Urothelium cell line (cell line): ENCODE results near the gene DOCK1.

Experiments used
- DNase-seq: peaks from one replicate; pipeline ENCODE4 v3.0.0; 2011; ENCODE audit warnings: low spot score, mixed read lengths
- FAIRE-seq: peaks from 2 replicates; lab custom pipeline; 2011; peaks lifted over from hg19 to GRCh38; lab: Jason Lieb, UNC

Gene DOCK1

DNA sequence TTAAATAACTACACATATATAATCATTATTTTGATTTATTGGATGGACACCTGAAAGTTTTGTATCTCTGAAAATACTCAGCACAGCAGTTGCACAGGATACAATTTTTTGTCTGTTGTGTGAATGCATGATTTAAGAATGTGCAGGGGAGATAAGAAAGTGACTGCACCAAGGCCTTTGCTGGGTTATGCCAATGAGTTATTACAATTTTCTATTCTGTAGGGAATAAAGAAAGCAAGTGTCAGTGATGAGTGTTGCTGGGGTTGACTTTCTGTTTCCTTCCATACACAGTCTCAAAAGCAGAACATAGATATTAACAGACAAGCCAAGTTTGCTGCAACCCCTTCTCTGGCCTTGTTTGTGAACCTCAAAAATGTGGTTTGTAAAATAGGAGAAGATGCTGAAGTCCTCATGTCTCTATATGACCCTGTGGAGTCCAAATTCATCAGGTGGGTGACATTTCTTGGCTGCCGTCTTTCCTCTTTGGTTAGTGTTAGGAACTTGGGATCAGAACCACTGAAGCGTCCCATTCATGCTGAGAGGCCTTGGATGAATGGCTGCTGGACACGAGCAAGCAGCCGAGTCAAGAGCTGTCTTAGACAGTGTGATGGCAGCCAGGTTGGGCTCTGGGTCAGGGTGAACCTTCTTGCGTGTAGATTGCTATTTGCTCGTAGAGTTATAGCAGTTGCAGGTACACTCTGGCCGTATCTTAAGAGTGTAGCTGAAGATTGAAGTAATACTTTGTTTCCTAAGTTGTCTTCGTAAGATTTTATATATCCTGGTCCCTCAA, 92.8 kb downstream of the DOCK1 start:
- FAIRE-seq (no peak), DNase-seq (no peak)

DNA sequence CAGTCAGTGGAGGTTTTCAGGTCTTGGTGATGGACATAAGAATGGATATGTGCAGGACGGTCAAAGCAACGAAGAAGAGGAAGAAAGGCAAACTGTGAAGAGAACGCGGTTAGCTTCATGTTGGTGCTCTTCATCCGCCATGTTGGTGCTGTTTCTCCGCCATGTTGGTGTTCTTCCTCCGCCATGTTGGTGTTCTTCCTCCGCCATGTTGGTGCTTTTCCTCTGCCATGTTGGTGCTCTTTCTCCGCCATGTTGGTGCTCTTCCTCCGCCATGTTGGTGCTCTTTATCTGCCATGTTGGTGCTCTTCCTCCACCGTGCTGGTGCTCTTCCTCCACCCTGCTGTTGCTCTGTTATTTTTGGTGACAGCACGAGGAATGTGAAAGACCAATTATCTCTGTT, 95.4 kb downstream of the DOCK1 start:
- peak; percentile 42 for FAIRE-seq
- DNase-seq = no peak

DNA sequence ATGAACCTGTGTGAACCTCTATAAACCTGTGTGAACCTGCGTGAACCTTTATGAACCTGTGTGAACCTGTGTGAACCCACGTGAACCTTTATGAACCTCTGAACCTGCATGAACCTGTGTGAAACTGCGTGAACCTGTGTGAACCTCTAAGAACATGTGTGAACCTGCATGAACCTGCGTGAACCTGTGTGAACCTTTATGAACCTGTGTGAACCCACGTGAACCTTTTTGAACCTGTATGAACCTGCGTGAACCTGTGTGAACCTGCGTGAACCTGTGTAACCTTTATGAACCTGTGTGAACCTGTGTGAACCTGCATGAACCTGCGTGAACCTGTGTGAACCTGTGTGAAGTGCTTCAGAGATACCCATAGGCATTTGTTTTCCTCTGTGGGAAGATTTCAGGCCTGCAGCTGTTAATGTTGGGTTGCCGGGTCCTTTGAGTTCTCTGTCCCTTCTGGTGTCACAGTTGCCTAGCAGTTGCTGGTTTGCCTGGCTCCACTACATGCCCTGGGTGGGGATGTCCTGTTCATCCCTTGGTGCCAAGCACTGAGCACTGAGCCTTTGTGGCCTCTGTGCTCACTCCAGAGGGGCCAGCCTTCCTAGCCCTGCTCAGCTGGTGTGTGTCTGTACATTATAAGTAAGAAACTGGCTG, 97.9 kb downstream of the DOCK1 start:
- FAIRE-seq (no peak), DNase-seq (no peak)

GRCh38 chr10:127006453-127006852, 101.2 kb downstream of the DOCK1 start:
- DNase-seq (no peak), FAIRE-seq (no peak)

DNA sequence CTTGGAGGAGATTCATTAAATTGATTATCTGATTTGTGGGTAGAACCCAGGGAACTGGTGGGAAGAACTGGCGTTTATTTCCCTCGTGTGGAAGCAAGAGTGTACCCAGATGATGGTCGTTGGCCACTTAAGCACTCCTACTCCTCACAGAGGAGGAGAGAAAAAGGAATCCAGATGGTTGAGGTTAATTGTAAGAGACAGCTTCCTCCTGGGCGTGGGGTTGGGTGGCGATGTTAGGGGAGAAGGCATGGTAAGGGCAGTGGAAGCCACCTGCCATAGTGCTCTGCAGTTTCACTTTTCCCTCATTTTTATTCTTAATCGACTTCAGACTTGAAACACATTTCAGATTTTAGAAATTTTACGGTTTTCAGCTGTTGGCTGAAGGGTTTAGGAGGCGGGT, 104.1 kb downstream of the DOCK1 start:
- DNase-seq (no peak), FAIRE-seq (no peak)

- DNase-seq (no peak), FAIRE-seq (no peak)
Measured at GRCh38 chr10:127011174-127011573, 105.9 kb downstream of the DOCK1 start.

GRCh38 chr10:127012071-127012768, 107.0 kb downstream of the DOCK1 start:
- no peak for DNase-seq
- no peak for FAIRE-seq

DNA sequence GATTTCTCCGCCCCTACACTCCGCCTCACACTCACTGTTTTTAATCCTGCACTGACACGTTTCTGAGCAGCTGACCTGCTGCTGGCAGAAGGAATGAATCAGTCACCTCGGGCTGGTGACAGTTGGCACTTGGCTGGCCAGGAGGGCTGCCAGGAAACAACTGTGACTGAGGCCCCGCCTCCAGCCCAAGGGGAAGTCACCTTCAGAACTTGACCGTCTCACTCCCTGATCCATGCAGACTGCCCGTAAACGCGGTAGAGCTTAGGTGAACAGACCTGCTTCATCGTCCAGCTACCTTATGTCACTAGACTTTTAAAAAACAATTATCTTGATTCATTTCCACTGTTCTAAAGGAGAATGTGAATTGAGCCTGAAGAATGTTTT, 107.5 kb downstream of the DOCK1 start:
- no peak for FAIRE-seq
- no peak for DNase-seq

GRCh38 chr10:127013211-127013656, 108.0 kb downstream of the DOCK1 start:
- no peak for DNase-seq
- no peak for FAIRE-seq

GRCh38 chr10:127013691-127014473, 108.7 kb downstream of the DOCK1 start:
- FAIRE-seq (no peak), DNase-seq (no peak)

DNA sequence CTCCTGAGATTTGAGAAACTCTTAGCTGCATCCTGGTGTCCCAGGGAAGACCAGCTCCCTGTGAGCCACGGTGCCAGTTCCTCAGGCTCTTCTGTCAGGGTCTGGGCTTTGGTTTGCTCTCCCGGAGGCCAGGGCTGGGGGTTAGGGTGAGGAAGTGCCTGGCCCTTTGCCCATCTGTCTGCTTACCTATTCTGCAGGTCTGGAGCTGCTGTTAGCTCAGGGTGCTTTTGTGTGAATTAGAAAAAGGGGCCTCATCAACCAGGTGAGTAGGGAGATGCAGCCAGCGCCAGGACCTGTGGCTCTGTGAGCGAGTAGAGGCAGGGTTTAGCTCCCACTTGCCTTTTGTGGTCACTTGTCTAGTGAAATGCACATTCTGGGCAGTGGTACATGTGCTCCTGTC, 109.4 kb downstream of the DOCK1 start:
- FAIRE-seq = no peak
- no peak for DNase-seq

DNA sequence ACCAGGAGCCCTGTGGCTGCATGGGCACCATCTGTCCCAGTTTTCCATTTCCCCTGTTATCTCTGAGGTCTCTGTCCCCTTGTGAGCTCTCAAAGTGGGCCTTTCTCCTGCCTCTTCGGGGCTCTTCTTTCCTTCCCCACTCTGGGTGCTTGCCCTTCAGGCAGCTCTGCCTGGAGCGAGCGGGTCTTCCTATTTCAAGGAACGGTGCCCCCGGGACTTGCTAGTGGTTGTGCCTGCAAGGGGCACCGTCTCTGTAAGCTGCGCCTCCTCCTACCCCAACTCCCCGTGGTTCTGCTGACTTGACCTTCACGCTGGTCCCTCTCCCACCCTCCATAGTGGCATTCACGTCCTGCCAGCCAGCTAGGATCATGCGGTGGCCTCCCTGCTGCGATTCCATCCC, 110.1 kb downstream of the DOCK1 start:
- no peak for DNase-seq
- FAIRE-seq = no peak

GRCh38 chr10:127016331-127016730, 111.1 kb downstream of the DOCK1 start:
- FAIRE-seq = no peak
- DNase-seq = no peak

DNA sequence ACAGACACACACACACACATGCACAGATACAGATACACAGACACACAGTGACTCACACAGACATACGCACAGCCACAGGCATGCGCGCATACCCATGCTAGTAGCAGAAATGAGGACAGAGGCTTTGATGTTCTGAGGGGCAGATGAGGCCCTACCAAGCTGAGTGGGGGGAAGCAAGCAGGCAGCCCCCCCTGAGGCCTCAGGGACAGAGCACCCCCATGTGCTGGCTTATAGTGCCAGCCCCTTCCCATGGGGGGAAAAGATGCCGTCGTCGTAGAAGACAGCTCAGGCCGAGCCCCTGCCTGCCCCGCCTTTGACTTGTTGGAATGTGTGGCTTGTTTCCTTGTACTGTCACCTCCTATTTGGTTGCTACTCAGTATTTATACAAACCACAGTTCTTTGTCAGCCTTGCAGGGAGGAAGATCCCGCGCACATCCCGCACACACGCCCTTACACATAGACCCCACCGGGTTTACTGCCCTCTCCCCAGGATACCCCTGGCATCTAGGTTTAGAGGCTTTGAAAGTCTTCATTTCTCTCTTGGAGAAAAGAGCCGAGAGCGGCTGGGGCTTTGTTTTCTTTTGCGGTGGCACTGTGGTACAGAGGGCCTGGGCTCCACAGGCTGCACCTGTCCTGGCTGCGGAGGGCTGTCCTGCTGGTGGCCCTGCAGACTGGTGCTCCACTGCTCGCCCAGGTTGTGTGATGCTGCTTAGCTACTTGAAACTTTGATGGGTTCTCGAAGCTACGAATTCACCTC, 112.5 kb downstream of the DOCK1 start:
- DNase-seq = no peak

DNA sequence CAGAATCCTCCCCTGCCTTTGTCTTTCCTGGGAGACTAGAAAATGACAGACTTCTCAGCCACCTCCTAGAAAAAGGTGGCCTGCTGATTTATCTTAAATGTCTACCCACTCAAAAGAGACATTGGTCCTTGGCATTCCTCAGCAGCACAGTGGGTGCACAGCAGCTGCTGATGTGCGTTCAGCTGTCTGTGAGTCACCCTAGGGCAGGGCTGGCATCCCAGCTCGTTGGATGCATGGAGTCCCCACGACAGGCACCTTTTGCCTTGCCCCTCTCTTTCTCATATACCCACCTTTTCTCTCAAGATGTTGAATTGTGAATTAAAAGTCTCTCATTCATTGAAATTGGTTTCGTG, 113.0 kb downstream of the DOCK1 start:
- DNase-seq (no peak), FAIRE-seq (no peak)

More for the DNA sequence above, 112.5 kb downstream of the DOCK1 start:
- no peak for FAIRE-seq

GRCh38 chr10:127018766-127019165, 113.5 kb downstream of the DOCK1 start:
- FAIRE-seq (no peak), DNase-seq (no peak)

DNA sequence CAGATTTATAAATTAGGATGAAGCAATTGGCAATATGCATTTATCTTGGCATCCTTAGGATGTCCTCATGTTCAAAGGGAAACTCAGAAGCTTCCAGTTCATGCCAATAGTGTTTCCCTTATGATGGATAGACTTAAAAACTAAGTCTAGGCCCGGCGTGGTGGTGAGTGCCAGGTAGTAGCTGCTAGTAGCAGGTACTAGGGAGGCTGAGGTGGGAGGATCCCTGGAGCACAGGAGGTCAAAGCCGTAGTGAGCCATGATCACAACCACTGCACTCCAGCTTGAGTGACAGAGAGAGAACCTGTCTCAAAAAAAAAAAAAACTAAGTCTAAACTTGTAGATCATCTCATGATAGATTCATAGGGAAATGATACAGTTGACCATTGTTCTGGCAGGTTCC, 115.0 kb downstream of the DOCK1 start:
- FAIRE-seq = no peak

DNA sequence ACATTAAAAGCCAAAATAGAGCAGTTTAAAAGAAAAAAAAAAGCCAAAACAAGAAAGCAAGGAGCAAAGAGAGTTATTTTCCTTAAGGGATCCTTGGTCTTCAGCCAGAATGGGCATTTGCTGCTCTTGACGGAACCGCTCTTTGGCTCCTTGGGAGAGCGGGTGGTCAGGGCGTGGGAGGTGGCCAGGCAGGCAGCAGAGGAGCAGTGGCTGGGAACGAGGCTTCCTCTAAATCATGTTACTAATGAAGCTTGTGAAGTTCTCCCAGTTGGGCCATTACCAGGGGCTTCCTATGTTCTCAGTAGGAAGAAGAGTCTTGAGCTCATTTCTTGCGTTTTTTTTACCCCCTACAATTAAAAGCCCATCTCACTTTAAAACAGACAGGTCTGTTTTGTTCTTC, 116.6 kb downstream of the DOCK1 start:
- DNase-seq (no peak), FAIRE-seq (no peak)

More for the DNA sequence above, 115.0 kb downstream of the DOCK1 start:
- DNase-seq = no peak

- no peak for FAIRE-seq
- DNase-seq = no peak
Measured at GRCh38 chr10:127024685-127025435, 119.6 kb downstream of the DOCK1 start.

- DNase-seq (no peak), FAIRE-seq (no peak)
Measured at GRCh38 chr10:127027786-127028185, 122.6 kb downstream of the DOCK1 start.
